Kidney epithelial cell (primary cell): Measurements from ENCODE around the gene RMDN3. TPM values are rescaled to one million over a fixed set of nuclear protein-coding genes. Genes with fewer than 3 reads are reported as not detected.

Experiments
- DNase-seq: peaks from one replicate; pipeline ENCODE4 v3.0.0-alpha.2; 2010; ENCODE audit warnings: low read depth
- H3K27me3 ChIP-seq: 2 replicates; pipeline ENCODE4 v1.6.0; 2011; ENCODE audit warnings: low read length; ENCODE audit not compliant: control insufficient read depth, insufficient read depth
- H3K36me3 ChIP-seq: 2 replicates; pipeline ENCODE4 v1.5.1; 2011; ENCODE audit warnings: low read length; ENCODE audit not compliant: control insufficient read depth, insufficient read depth
- H3K4me3 ChIP-seq: 2 replicates; pipeline ENCODE4 v1.5.1; 2011; ENCODE audit warnings: low read depth, mild to moderate bottlenecking, control low read depth, low read length
- total RNA-seq: library from RNA; depleted of rRNA; stranded (reverse); fragments of >200 nt; gene quantifications from 2 replicates; pipeline ENCODE4 v1.2.3, GENCODE V29; 2015
- TF ChIP-seq, protein P1 (sequence below): IDR thresholded peaks from 2 replicates; pipeline ENCODE4 v1.5.1; 2011; ENCODE audit warnings: mild to moderate bottlenecking, moderate library complexity, low read length, control low read depth, inconsistent platforms; ENCODE audit not compliant: insufficient read depth, poor library complexity, severe bottlenecking

Gene RMDN3, protein sequence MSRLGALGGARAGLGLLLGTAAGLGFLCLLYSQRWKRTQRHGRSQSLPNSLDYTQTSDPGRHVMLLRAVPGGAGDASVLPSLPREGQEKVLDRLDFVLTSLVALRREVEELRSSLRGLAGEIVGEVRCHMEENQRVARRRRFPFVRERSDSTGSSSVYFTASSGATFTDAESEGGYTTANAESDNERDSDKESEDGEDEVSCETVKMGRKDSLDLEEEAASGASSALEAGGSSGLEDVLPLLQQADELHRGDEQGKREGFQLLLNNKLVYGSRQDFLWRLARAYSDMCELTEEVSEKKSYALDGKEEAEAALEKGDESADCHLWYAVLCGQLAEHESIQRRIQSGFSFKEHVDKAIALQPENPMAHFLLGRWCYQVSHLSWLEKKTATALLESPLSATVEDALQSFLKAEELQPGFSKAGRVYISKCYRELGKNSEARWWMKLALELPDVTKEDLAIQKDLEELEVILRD
- total RNA-seq, result 26.5 and 33.5 TPM in 2 replicates

DNA sequence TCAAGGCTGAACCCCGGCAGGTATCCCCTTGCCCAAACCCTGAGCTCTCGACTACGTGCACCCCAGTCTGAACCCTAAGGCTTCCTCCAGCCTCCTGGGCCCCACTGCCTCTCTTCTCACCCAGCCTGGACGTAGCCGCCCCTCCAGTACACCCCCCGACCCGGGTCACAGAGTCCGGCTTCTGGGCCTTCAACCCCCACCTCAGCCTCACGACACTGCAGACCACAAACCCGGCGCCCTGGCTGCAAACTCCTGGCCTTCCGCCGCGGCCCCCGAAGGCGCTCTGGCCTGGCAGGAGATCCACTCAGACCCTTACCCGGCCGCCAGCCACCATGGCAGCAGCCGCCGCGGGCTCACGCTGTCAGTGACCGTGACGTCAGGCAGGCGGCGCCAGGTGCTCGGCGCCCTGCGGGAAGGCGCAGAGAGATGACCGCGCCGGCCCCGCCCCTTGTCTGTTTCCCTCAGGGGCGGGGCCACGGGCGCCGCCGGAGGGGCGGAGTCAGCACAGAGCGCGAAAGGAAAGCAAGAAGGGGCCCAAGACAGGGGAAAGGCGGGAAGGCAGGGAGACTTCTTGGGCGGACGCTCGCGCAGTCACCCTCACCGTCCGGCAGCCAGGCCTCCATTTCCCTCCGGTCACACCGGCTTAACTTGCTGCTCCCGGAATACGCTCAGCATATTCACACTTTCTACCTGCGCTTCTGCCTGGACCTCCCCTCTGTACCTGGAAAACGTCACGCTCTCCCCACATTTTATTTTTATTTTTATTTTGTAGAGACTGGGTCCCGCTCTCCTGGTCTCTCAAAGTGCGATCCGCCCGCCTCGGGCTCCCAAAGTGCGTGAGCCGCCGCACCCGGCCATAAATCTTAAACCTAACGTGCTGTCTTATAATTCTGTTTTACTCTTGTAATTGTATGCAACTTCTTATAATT is at the start of gene RMDN3:
Gene RMDN3, minus strand, starts transcription at position 372 of the 929 bp plus-strand sequence. CDS start 471 bp downstream, outside the sequence.
- no peak for DNase-seq
- Histone ChIP-seq H3K36me3 (no peaks in the 10 kb centered on the region), H3K27me3 (no peaks in the 10 kb centered on the region), H3K4me3 (peak within 1 kb of the TSS; percentile 88)
- TF ChIP-seq, protein P1, sequence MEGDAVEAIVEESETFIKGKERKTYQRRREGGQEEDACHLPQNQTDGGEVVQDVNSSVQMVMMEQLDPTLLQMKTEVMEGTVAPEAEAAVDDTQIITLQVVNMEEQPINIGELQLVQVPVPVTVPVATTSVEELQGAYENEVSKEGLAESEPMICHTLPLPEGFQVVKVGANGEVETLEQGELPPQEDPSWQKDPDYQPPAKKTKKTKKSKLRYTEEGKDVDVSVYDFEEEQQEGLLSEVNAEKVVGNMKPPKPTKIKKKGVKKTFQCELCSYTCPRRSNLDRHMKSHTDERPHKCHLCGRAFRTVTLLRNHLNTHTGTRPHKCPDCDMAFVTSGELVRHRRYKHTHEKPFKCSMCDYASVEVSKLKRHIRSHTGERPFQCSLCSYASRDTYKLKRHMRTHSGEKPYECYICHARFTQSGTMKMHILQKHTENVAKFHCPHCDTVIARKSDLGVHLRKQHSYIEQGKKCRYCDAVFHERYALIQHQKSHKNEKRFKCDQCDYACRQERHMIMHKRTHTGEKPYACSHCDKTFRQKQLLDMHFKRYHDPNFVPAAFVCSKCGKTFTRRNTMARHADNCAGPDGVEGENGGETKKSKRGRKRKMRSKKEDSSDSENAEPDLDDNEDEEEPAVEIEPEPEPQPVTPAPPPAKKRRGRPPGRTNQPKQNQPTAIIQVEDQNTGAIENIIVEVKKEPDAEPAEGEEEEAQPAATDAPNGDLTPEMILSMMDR, result no peak

DNA sequence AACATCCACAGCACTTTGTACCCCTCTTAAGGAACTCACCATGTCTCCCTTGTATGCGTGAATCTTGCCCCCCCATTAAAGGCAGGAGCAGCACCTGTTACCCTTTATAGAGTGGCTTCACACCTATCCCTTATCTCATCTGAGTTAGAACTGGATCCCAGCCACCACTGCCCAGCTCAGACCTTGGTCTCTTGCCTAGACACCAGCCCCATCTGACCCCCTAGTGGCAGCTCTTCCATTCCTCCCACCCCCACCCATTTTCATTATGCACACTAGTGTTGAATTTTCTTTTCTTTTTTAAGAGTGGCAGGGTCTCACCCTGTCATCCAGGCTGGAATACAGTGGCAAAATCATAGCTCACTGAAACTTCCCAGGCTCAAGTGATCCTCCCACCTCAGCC is 48.6 kb upstream of the RMDN3 start:
- TF ChIP-seq, protein P1, result no peak
- H3K4me3 ChIP-seq, result no peak overlapping the region
- H3K27me3 ChIP-seq, result no peaks in the 10 kb centered on the region

DNA sequence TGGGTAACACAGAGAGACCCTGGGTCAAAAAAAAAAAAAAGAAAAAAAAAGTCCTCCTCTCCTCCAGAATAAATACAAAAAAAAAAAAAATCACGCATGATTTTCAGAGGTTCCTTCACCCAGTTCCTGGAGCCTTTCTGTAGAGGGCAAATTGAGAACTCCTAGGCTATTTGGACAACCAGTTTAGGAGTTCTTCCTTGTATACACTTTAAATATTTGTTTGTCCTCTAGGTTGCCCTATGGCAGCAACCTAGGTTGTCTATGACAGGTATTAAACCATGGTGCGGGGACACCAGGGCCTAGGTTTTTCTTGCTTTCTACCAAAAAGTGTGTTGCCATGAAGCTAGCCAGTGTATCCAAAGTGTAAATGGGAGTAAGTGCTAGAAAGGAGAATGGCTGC is 48.0 kb upstream of the RMDN3 start:
- H3K36me3 ChIP-seq, result no peaks in the 10 kb centered on the region
- H3K27me3 ChIP-seq, result no peaks in the 10 kb centered on the region
- TF ChIP-seq, protein P1, result no peak
- no peak for DNase-seq
- H3K4me3 ChIP-seq, result no peak overlapping the region

More for the DNA sequence above, 48.6 kb upstream of the RMDN3 start:
- DNase-seq, result no peak
- no peaks in the 10 kb centered on the region for H3K36me3 ChIP-seq

DNA sequence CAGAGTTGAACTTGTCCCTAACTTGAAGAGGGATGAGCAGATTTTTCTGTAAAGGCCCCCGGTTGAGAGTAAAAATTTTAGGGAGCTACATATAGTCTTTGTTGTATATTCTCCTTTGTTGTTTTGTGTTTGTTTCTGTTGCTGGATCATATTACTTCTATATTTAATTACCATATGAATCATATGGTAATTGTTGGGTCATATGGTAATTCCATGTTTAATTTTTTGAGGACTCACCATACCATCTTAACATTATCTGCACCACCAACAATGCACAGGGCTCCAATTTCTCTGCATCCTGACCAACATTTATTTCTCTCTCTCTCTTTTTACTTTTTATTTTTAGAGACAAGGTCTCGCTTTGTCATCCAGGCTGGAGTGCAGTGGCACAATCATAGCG is 44.5 kb upstream of the RMDN3 start:
- Histone ChIP-seq H3K36me3 (no peaks in the 10 kb centered on the region), H3K27me3 (no peaks in the 10 kb centered on the region), H3K4me3 (no peak overlapping the region)
- TF ChIP-seq, protein P1, result no peak
- DNase-seq, result no peak

DNA sequence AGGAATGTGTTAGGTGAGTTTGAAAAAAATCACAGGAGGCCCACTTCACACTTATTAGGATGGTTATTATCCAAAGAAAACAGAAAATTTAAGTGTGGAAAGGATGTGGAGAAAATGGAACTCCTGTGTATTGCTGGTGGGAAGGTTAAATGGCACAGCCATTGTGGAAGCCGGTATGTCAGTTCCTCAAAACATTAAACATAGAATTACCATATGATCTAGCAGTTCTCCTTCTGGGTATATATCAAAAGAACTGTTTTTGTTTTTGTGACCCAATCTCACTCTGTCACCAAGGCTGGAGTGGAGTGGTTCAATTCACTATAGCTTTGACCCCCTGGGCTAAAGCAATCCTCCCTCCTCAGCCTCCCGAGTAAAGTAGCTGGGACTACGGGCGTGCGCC is 41.5 kb upstream of the RMDN3 start:
- DNase-seq, result no peak
- no peak overlapping the region for H3K4me3 ChIP-seq
- TF ChIP-seq, protein P1, result no peak
- H3K27me3 ChIP-seq, result no peaks in the 10 kb centered on the region
- H3K36me3 ChIP-seq, result peaks cover 2% of the 10 kb centered on the region
